Mesenchymal stem cell (in vitro differentiated cells and primary cell): ENCODE data around the gene WNT6.
A peak's percentile ranks its signal among the peaks of the same experiment; 100 is the strongest.

ENCODE experiments used
- DNase-seq: peaks from one replicate; pipeline ENCODE4 v3.0.0-alpha.2; 2013
- H2AFZ ChIP-seq: one replicate; pipeline ENCODE4 v1.6.1; 2013; ENCODE audit warnings: low read depth, mild to moderate bottlenecking, control low read depth, inconsistent platforms, low read length, moderate library complexity
- H2AK5ac ChIP-seq: 2 replicates; pipeline ENCODE4 v1.6.1; 2013; ENCODE audit warnings: low read length, moderate library complexity, mild to moderate bottlenecking, inconsistent platforms; ENCODE audit not compliant: severe bottlenecking
- H2BK120ac ChIP-seq: one replicate; pipeline ENCODE4 v1.6.1; 2013; ENCODE audit warnings: low read depth, mild to moderate bottlenecking, inconsistent platforms, low read length, moderate library complexity
- H2BK12ac ChIP-seq, 2 experiments: one replicate each; pipeline ENCODE4 v1.6.1; 2013; ENCODE audit warnings: inconsistent platforms in 2 of 2, low read length in 2 of 2, mild to moderate bottlenecking in 2 of 2, moderate library complexity in 2 of 2, control low read depth in 1 of 2
- H2BK15ac ChIP-seq: one replicate; pipeline ENCODE4 v1.6.1; 2013; ENCODE audit warnings: mild to moderate bottlenecking, low read depth, inconsistent platforms; ENCODE audit not compliant: poor library complexity, severe bottlenecking
- H2BK5ac ChIP-seq: 2 replicates; pipeline ENCODE4 v1.6.1; 2013; ENCODE audit warnings: low read depth, mild to moderate bottlenecking, low read length, control low read depth, inconsistent platforms; ENCODE audit not compliant: poor library complexity, severe bottlenecking
- H3K14ac ChIP-seq, 2 experiments: one replicate each; pipeline ENCODE4 v1.6.1; 2013; ENCODE audit warnings: inconsistent platforms in 2 of 2, low read length in 2 of 2, control low read depth in 1 of 2, mild to moderate bottlenecking in 1 of 2, moderate library complexity in 1 of 2
- H3K18ac ChIP-seq, 2 experiments: one replicate each; pipeline ENCODE4 v1.6.1; 2013; ENCODE audit warnings: inconsistent platforms in 2 of 2, low read length in 2 of 2, control low read depth in 1 of 2, low read depth in 1 of 2, mild to moderate bottlenecking in 1 of 2
- H3K23ac ChIP-seq, 2 experiments: one replicate each; pipeline ENCODE4 v1.6.1; 2013; ENCODE audit warnings: inconsistent platforms in 2 of 2, low read length in 2 of 2, mild to moderate bottlenecking in 2 of 2, moderate library complexity in 2 of 2, control low read depth in 1 of 2
- H3K27ac ChIP-seq: 2 replicates; pipeline ENCODE4 v1.5.1; 2013; ENCODE audit warnings: mild to moderate bottlenecking, moderate library complexity, low read length, control low read depth, inconsistent platforms; ENCODE audit not compliant: poor library complexity, severe bottlenecking
- H3K27me3 ChIP-seq, 2 experiments: 2 replicates each; pipeline versions ENCODE4 v1.6.1 to v1.7.0; 2013; ENCODE audit warnings: low read length in 2 of 2, mild to moderate bottlenecking in 2 of 2, moderate library complexity in 2 of 2, control low read depth in 1 of 2, inconsistent platforms in 1 of 2; ENCODE audit not compliant: control insufficient read depth in 1 of 2, insufficient read depth in 1 of 2
- H3K36me3 ChIP-seq, 2 experiments: 2 replicates each; pipeline versions ENCODE4 v1.6.1 to v1.7.0; 2013; ENCODE audit warnings: low read length in 2 of 2, control low read depth in 1 of 2, inconsistent platforms in 1 of 2, low read depth in 1 of 2, mild to moderate bottlenecking in 1 of 2; ENCODE audit not compliant: insufficient read depth in 2 of 2, control insufficient read depth in 1 of 2
- H3K4ac ChIP-seq, 2 experiments: one replicate each; pipeline ENCODE4 v1.6.1; 2013; ENCODE audit warnings: inconsistent platforms in 2 of 2, low read length in 2 of 2, mild to moderate bottlenecking in 2 of 2, moderate library complexity in 2 of 2, control low read depth in 1 of 2, low read depth in 1 of 2
- H3K4me1 ChIP-seq: 2 replicates; pipeline ENCODE4 v1.6.1; 2013; ENCODE audit warnings: low read depth, low read length, control low read depth; ENCODE audit not compliant: control insufficient read depth, insufficient read depth
- H3K4me2 ChIP-seq: 2 replicates; pipeline ENCODE4 v1.6.1; 2013; ENCODE audit warnings: low read length, mild to moderate bottlenecking, inconsistent platforms; ENCODE audit not compliant: poor library complexity, severe bottlenecking
- H3K4me3 ChIP-seq, 2 experiments: 2 replicates each; pipeline versions ENCODE4 v1.5.1 to v1.7.0; 2013; ENCODE audit warnings: low read length in 2 of 2, mild to moderate bottlenecking in 2 of 2, control low read depth in 1 of 2, low read depth in 1 of 2; ENCODE audit not compliant: insufficient read depth in 1 of 2
- H3K79me1 ChIP-seq: replicated peaks from 2 replicates; pipeline ENCODE4 v1.6.1; 2013; ENCODE audit warnings: mild to moderate bottlenecking, control low read depth, low read length, inconsistent platforms; ENCODE audit not compliant: poor library complexity, severe bottlenecking
- H3K9ac ChIP-seq: 2 replicates; pipeline ENCODE4 v1.7.0; 2013; ENCODE audit warnings: mild to moderate bottlenecking, low read length, moderate library complexity
- H3K9me3 ChIP-seq: 2 replicates; pipeline ENCODE4 v1.7.0; 2013; ENCODE audit warnings: mild to moderate bottlenecking, low read length; ENCODE audit not compliant: control insufficient read depth
- H4K8ac ChIP-seq: one replicate; pipeline ENCODE4 v1.6.1; 2013; ENCODE audit warnings: inconsistent platforms, mild to moderate bottlenecking, low read length, moderate library complexity
- H4K91ac ChIP-seq: one replicate; pipeline ENCODE4 v1.6.1; 2013; ENCODE audit warnings: mild to moderate bottlenecking, low read length, inconsistent platforms
- WGBS: methylation state at CpG from one replicate; pipeline ENCODE4 v1.1.7; 2013; ENCODE audit warnings: mixed read lengths; 5-methylcytosine and 5-hydroxymethylcytosine counted together

The WNT6 gene

DNA sequence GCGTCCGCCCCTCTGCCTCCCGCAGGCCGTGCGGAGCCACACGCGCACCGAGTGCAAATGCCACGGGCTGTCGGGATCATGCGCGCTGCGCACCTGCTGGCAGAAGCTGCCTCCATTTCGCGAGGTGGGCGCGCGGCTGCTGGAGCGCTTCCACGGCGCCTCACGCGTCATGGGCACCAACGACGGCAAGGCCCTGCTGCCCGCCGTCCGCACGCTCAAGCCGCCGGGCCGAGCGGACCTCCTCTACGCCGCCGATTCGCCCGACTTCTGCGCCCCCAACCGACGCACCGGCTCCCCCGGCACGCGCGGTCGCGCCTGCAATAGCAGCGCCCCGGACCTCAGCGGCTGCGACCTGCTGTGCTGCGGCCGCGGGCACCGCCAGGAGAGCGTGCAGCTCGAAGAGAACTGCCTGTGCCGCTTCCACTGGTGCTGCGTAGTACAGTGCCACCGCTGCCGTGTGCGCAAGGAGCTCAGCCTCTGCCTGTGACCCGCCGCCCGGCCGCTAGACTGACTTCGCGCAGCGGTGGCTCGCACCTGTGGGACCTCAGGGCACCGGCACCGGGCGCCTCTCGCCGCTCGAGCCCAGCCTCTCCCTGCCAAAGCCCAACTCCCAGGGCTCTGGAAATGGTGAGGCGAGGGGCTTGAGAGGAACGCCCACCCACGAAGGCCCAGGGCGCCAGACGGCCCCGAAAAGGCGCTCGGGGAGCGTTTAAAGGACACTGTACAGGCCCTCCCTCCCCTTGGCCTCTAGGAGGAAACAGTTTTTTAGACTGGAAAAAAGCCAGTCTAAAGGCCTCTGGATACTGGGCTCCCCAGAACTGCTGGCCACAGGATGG, 14.0 kb downstream of the WNT6 start:
- H3K9ac ChIP-seq, result no peak overlapping the region

DNA sequence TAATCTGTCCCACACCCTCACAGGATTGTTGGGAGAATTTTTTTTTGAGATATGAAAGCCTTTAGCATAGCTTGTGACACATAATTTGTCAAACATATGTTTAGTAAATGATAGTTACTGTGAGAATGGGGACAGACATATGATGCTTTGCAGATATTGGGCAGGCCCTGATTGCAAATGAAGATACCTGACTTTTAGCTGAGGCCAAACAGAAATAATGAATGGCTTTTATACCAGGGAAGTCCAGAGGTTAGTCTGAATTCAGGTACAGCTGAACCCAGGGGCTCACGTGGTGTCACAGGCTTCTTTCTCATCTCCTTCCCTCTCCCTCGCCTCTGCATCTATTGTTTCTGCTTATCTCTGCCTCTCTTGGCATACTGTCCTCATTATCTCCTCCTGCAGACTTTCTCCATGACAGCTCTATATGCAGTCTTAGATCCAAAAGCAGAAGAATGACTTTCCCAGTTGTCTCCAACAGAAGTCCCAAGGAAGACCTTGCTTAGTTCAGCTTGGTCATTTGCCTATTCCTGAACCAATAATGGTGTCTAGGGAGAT, 16.2 kb downstream of the WNT6 start:
- Histone ChIP-seq H3K18ac (no peak overlapping the region), H4K8ac (no peak overlapping the region)
- WGBS, result 24% methylated on average over 2 of the region's 2 CpGs

More for the DNA sequence above, 14.0 kb downstream of the WNT6 start:
- Histone ChIP-seq H3K4me1 (peaks cover 7% of the 10 kb centered on the region), H3K4me3 (no peak overlapping the region), H3K18ac (no peak overlapping the region), H2AFZ (no peak overlapping the region), H3K79me1 (no peaks in the 10 kb centered on the region), H2AK5ac (no peak overlapping the region), H3K4me2 (no peak overlapping the region), H3K14ac (no peak overlapping the region), H2BK5ac (no peak overlapping the region), H3K27ac (no peak overlapping the region), H3K4ac (no peak overlapping the region), H3K9me3 (no peaks in the 10 kb centered on the region), H2BK15ac (no peak overlapping the region), H3K23ac (no peak overlapping the region), H3K27me3 (peaks cover 96% of the 10 kb centered on the region in 2 experiments), H4K91ac (no peak overlapping the region), H2BK12ac (no peak overlapping the region), H4K8ac (no peak overlapping the region), H2BK120ac (no peak overlapping the region), H3K36me3 (no peaks in the 10 kb centered on the region)
- WGBS, result 15% methylated on average over 85 of the region's 86 CpGs
- no peak for DNase-seq

DNA sequence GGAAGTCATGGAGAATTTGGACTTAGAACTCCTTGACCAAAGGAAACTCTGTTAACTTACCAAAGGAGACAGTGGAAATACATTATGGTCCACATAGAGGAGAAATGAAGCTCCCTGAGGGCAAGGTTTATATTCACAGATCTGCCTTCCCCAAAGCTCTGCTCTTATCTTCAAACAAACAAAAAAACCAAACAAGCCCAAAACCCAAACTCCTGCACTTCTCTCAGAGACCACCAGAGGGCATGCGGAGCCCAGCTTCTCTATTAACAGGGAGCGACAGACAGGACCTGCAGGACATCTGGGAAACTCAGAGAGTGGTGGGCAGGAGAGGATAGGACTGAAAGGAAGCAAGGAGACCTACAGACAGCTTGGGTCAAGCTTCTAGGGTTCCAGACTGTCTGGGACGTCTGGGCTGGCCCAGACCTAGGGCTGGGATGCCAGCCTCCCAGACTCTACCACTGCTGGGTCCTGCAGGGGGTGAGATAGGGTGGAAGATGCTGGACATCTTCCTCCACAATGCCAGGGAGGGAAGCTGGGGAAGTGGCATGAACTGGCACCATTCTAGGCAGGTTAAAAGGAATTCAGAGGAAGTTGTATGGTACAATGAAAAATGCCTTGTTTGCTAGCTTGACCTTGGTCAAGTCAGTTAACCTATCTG, 17.1 kb downstream of the WNT6 start:
- Histone ChIP-seq H2BK12ac (no peak overlapping the region), H2BK120ac (no peak overlapping the region), H2AK5ac (no peak overlapping the region), H3K14ac (no peak overlapping the region), H3K4ac (no peak overlapping the region), H3K4me1 (peaks cover 17% of the 10 kb centered on the region), H3K79me1 (no peaks in the 10 kb centered on the region), H3K27ac (no peak overlapping the region), H3K18ac (no peak overlapping the region), H2BK5ac (no peak overlapping the region), H4K8ac (no peak overlapping the region), H3K4me2 (no peak overlapping the region), H3K4me3 (no peak overlapping the region), H3K36me3 (no peaks in the 10 kb centered on the region), H4K91ac (no peak overlapping the region), H2AFZ (no peak overlapping the region), H3K23ac (no peak overlapping the region), H3K9me3 (no peaks in the 10 kb centered on the region), H3K9ac (no peak overlapping the region), H2BK15ac (no peak overlapping the region), H3K27me3 (peaks cover 92 to 95% of the 10 kb centered on the region in 2 experiments)
- WGBS, result 0% methylated on average over 3 of the region's 3 CpGs
- DNase-seq, result peak; percentile 71

More for the DNA sequence above, 16.2 kb downstream of the WNT6 start:
- no peak overlapping the region for H3K9ac ChIP-seq
- H3K36me3 ChIP-seq, result no peaks in the 10 kb centered on the region
- H3K23ac ChIP-seq, result no peak overlapping the region
- no peak overlapping the region for H4K91ac ChIP-seq
- no peak overlapping the region for H3K14ac ChIP-seq
- no peak overlapping the region for H2BK12ac ChIP-seq
- H3K4me2 ChIP-seq, result no peak overlapping the region
- no peak overlapping the region for H2BK5ac ChIP-seq
- no peak overlapping the region for H3K27ac ChIP-seq
- peaks cover 15% of the 10 kb centered on the region for H3K4me1 ChIP-seq
- no peak overlapping the region for H2BK120ac ChIP-seq
- no peak overlapping the region for H2AFZ ChIP-seq
- no peaks in the 10 kb centered on the region for H3K79me1 ChIP-seq
- H3K4ac ChIP-seq, result no peak overlapping the region
- H3K9me3 ChIP-seq, result no peaks in the 10 kb centered on the region
- H3K4me3 ChIP-seq, result no peak overlapping the region
- H2AK5ac ChIP-seq, result no peak overlapping the region
- no peak for DNase-seq
- no peak overlapping the region for H2BK15ac ChIP-seq
- H3K27me3 ChIP-seq, result peaks cover 92 to 95% of the 10 kb centered on the region in 2 experiments

DNA sequence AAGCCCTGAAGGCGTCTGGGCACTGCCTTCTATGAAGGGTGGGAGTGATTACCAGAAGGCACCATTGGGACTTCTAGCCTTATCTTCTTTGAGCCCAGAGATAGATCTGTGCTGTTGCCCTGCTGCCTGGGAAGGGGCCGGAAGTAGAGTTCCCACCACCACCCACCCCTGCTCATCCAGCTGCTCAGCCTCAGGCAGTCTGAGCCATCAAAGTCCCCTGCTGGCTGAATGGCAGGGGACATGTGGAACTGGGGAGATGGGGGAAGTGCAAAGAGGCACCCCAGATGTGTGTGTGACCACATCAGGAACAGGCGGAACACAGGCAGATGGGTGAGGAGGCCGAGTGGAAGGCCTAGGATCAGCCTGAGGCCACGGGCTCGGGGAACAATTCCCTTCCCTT, 17.7 kb downstream of the WNT6 start:
- Histone ChIP-seq H2BK5ac (no peak overlapping the region), H3K79me1 (no peaks in the 10 kb centered on the region), H2AFZ (no peak overlapping the region), H2AK5ac (no peak overlapping the region), H3K4ac (no peak overlapping the region), H2BK15ac (no peak overlapping the region), H3K27me3 (peaks cover 92 to 95% of the 10 kb centered on the region in 2 experiments), H3K4me1 (peaks cover 17% of the 10 kb centered on the region), H3K27ac (no peak overlapping the region), H3K23ac (no peak overlapping the region), H3K9me3 (no peaks in the 10 kb centered on the region), H3K4me2 (no peak overlapping the region), H2BK120ac (no peak overlapping the region), H3K4me3 (no peak overlapping the region), H3K36me3 (no peaks in the 10 kb centered on the region), H4K91ac (no peak overlapping the region), H3K9ac (no peak overlapping the region), H4K8ac (no peak overlapping the region), H3K18ac (no peak overlapping the region), H3K14ac (no peak overlapping the region), H2BK12ac (no peak overlapping the region)
- WGBS, result 64% methylated on average over 5 of the region's 6 CpGs
- no peak for DNase-seq
